B cell (primary cell): Measurements from ENCODE around the gene TEKT5.

Source experiments
- CTCF ChIP-seq: fragments of 200-600 bp; IDR thresholded peaks from one replicate; pipeline ENCODE4 v1.8.0; 2022; ENCODE audit warnings: antibody characterized with exemption, mild to moderate bottlenecking
- EZH2 ChIP-seq: IDR thresholded peaks from 2 replicates; pipeline ENCODE4 v1.6.1; 2012; ENCODE audit warnings: borderline replicate concordance, low read depth, mild to moderate bottlenecking, moderate library complexity, low read length; ENCODE audit not compliant: insufficient read depth, poor library complexity, severe bottlenecking

DNA sequence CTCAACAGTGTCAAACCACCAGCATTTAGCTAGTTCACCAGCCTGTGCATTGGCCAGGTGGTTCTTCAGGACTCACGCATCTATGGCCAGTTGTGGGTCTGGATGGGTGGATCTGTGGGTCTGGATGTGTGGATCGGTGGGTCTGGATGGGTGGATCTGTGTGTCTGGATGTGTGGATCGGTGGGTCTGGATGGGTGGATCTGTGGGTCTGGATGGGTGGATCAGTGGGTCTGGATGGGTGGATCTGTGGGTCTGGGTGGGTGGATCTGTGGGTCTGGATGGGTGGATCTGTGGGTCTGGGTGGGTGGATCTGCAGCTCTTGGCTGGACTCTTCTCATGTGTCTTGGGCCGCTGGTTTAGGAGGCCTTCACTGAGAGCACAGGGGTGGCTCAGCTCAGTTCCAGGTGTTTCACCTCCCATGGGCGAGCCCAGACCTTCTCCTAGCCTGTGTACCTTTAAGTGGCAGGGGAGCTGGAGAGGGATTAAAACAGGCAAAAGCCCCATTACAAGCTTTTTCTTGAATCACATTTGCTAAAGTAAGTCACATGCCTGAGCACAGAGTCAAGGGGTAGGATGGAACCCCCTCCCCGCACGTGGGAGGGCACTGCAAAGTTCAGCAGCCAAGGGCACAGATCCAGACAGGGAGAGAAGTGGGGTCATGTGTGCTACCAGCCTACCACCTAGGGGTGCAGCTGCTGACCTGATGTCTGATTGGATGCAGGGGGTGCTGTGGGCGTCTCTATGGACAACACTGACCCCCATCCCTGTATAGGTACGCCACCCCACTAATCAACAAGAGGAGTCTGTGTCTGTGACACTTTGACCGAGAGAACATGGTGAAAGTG lies 45.5 kb upstream of the TEKT5 start:
- TF ChIP-seq CTCF (no peak), EZH2 (no peak)
